Neuronal stem cell (in vitro differentiated cells): ENCODE results near the gene KCNN3.

Experiments used
- DNase-seq: peaks from one replicate; pipeline ENCODE4 v3.0.0-alpha.2; 2013; ENCODE audit warnings: low spot score
- H2AFZ ChIP-seq: one replicate; pipeline ENCODE4 v1.6.1; 2013; ENCODE audit warnings: mild to moderate bottlenecking, low read length, inconsistent platforms
- H2AK5ac ChIP-seq: 2 replicates; pipeline ENCODE4 v1.6.1; 2013; ENCODE audit warnings: low read depth, mild to moderate bottlenecking, inconsistent platforms, low read length, moderate library complexity, mixed read lengths
- H2BK120ac ChIP-seq: 2 replicates; pipeline ENCODE4 v1.6.1; 2013; ENCODE audit warnings: low read depth, mild to moderate bottlenecking, inconsistent platforms, low read length, moderate library complexity, mixed read lengths
- H2BK12ac ChIP-seq: one replicate; pipeline ENCODE4 v1.6.1; 2013; ENCODE audit warnings: low read length, inconsistent platforms
- H2BK15ac ChIP-seq: 2 replicates; pipeline ENCODE4 v1.6.1; 2013; ENCODE audit warnings: mild to moderate bottlenecking, low read length, inconsistent platforms, mixed read lengths
- H2BK5ac ChIP-seq: one replicate; pipeline ENCODE4 v1.6.1; 2013; ENCODE audit warnings: inconsistent platforms, mild to moderate bottlenecking, low read length, moderate library complexity
- H3K14ac ChIP-seq: one replicate; pipeline ENCODE4 v1.6.1; 2013; ENCODE audit warnings: low read length, inconsistent platforms
- H3K18ac ChIP-seq: 2 replicates; pipeline ENCODE4 v1.6.1; 2013; ENCODE audit warnings: low read length, inconsistent platforms
- H3K23ac ChIP-seq: 2 replicates; pipeline ENCODE4 v1.6.1; 2013; ENCODE audit warnings: low read depth, mild to moderate bottlenecking, mixed read lengths, low read length, inconsistent platforms; ENCODE audit not compliant: poor library complexity
- H3K27ac ChIP-seq: replicated peaks from 3 replicates; pipeline ENCODE4 v1.5.1; 2013; ENCODE audit warnings: low read length, inconsistent platforms
- H3K27me3 ChIP-seq, 3 experiments: 2 replicates each; pipeline ENCODE4 v1.6.1; 2013; ENCODE audit warnings: low read length in 3 of 3, mild to moderate bottlenecking in 2 of 3, inconsistent platforms in 1 of 3, low read depth in 1 of 3, mixed read lengths in 1 of 3, moderate library complexity in 1 of 3; ENCODE audit not compliant: control insufficient read depth in 3 of 3, insufficient read depth in 3 of 3
- H3K36me3 ChIP-seq, 2 donors: replicated peaks in 1 of 2; 2 replicates each; pipeline ENCODE4 v1.6.1; 2013; ENCODE audit warnings: low read length in 2 of 2; ENCODE audit not compliant: control insufficient read depth in 2 of 2, insufficient read depth in 2 of 2
- H3K4ac ChIP-seq: 2 replicates; pipeline ENCODE4 v1.6.1; 2013; ENCODE audit warnings: inconsistent platforms, mild to moderate bottlenecking, low read length, moderate library complexity
- H3K4me1 ChIP-seq, 2 donors: 1 replicate in 1 of 2; 2 replicates in 1 of 2; pipeline ENCODE4 v1.6.1; 2013; ENCODE audit warnings: low read length in 2 of 2, low read depth in 1 of 2; ENCODE audit not compliant: control insufficient read depth in 2 of 2, insufficient read depth in 1 of 2
- H3K4me2 ChIP-seq: one replicate; pipeline ENCODE4 v1.6.1; 2013; ENCODE audit warnings: mild to moderate bottlenecking, low read length, inconsistent platforms; ENCODE audit not compliant: insufficient read depth, poor library complexity, severe bottlenecking
- H3K4me3 ChIP-seq, 2 donors: 2 replicates each; pipeline ENCODE4 v1.5.1; 2013; ENCODE audit warnings: low read length in 2 of 2, mild to moderate bottlenecking in 2 of 2, inconsistent platforms in 1 of 2, moderate library complexity in 1 of 2
- H3K79me1 ChIP-seq: one replicate; pipeline ENCODE4 v1.6.1; 2013; ENCODE audit warnings: low read depth, mild to moderate bottlenecking, inconsistent platforms, low read length, moderate library complexity
- H3K9ac ChIP-seq: one replicate; pipeline ENCODE4 v1.6.1; 2013; ENCODE audit warnings: mild to moderate bottlenecking, low read depth, low read length, inconsistent platforms; ENCODE audit not compliant: poor library complexity
- H3K9me3 ChIP-seq, 2 donors: replicated peaks in 1 of 2; 2 replicates each; pipeline versions ENCODE3 to v1.6.1; 2013; ENCODE audit warnings: low read length in 2 of 2, mild to moderate bottlenecking in 2 of 2, inconsistent platforms in 1 of 2, low read depth in 1 of 2, mixed read lengths in 1 of 2, moderate library complexity in 1 of 2; ENCODE audit not compliant: control insufficient read depth in 2 of 2, insufficient read depth in 1 of 2
- H4K8ac ChIP-seq: one replicate; pipeline ENCODE4 v1.6.1; 2013; ENCODE audit warnings: low read depth, mild to moderate bottlenecking, inconsistent platforms, low read length, moderate library complexity
- H4K91ac ChIP-seq: one replicate; pipeline ENCODE4 v1.6.1; 2013; ENCODE audit warnings: low read length, low read depth, mild to moderate bottlenecking, inconsistent platforms; ENCODE audit not compliant: poor library complexity
- WGBS, 2 donors: extraction: QIAGEN DNeasy Blood & Tissue Kit; methylation state at CpG; one replicate each; pipeline ENCODE4 v1.1.7; 2013; ENCODE audit warnings: missing lambda C conversion rate in 2 of 2, mixed read lengths in 1 of 2; ENCODE audit not compliant: insufficient read length in 2 of 2, insufficient replicate concordance in 1 of 2; ENCODE audit errors: extremely low coverage in 2 of 2; 5-methylcytosine and 5-hydroxymethylcytosine counted together

The KCNN3 gene

GRCh38 chr1:154833209-154833608 lies 36.9 kb downstream of the KCNN3 start:
- Histone ChIP-seq H3K9me3 (no peaks in the 10 kb centered on the region), H4K91ac (no peak overlapping the region), H3K23ac (no peak overlapping the region), H2AFZ (no peak overlapping the region), H2AK5ac (no peak overlapping the region), H3K14ac (no peak overlapping the region), H3K27ac (no peak overlapping the region), H2BK5ac (no peak overlapping the region), H3K79me1 (no peaks in the 10 kb centered on the region), H3K4ac (no peak overlapping the region), H3K27me3 (peaks cover 0 to 13% (median 0%) of the 10 kb centered on the region in 3 experiments), H3K18ac (no peak overlapping the region), H2BK15ac (no peak overlapping the region), H3K36me3 (no peaks in the 10 kb centered on the region), H2BK120ac (no peak overlapping the region), H3K4me3 (no peak overlapping the region), H3K4me2 (no peak overlapping the region), H3K9ac (no peak overlapping the region), H4K8ac (no peak overlapping the region), H3K4me1 (no peaks in the 10 kb centered on the region), H2BK12ac (no peak overlapping the region)
- WGBS, 2 donors, result no CpG with 5 or more reads among the region's 9 CpGs
- no peak for DNase-seq

DNA sequence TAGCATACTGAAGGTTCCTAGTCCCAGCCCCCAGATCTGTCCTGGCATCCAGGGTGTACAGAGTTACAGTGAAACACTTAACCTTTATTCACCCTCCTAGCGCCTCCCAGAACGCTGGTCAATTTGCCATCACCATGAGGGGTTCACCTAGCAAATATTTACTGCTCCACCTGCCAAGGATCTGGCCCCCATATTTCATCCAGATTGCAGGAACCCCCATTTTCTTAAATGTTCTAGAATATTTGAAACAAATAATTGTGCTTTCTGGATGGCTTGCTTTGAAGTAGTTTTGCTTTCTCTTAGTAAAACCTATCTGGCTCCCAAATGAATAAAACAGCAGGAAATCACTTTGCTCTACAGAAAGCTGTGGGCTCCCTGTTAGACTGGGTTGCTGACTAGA lies 37.7 kb downstream of the KCNN3 start:
- H3K18ac ChIP-seq, result no peak overlapping the region
- no peaks in the 10 kb centered on the region for H3K4me1 ChIP-seq
- no peak overlapping the region for H2BK5ac ChIP-seq
- no peak for DNase-seq
- H2BK12ac ChIP-seq, result no peak overlapping the region
- H3K4ac ChIP-seq, result no peak overlapping the region
- H2BK15ac ChIP-seq, result no peak overlapping the region
- H3K14ac ChIP-seq, result no peak overlapping the region
- H3K23ac ChIP-seq, result no peak overlapping the region
- H3K9me3 ChIP-seq, result no peaks in the 10 kb centered on the region
- no peak overlapping the region for H4K8ac ChIP-seq
- no peak overlapping the region for H3K9ac ChIP-seq
- peaks cover 0 to 13% (median 0%) of the 10 kb centered on the region in 3 experiments for H3K27me3 ChIP-seq
- H2AFZ ChIP-seq, result no peak overlapping the region
- H3K36me3 ChIP-seq, result no peaks in the 10 kb centered on the region
- no peak overlapping the region for H3K27ac ChIP-seq
- no peak overlapping the region for H2BK120ac ChIP-seq
- H3K79me1 ChIP-seq, result no peaks in the 10 kb centered on the region
- no peak overlapping the region for H3K4me2 ChIP-seq
- H3K4me3 ChIP-seq, result no peak overlapping the region
- WGBS, 2 donors, result no CpG with 5 or more reads among the region's 2 CpGs
- H2AK5ac ChIP-seq, result no peak overlapping the region
- H4K91ac ChIP-seq, result no peak overlapping the region

- H3K23ac ChIP-seq, result no peak overlapping the region
- H3K79me1 ChIP-seq, result no peaks in the 10 kb centered on the region
- H3K4me3 ChIP-seq, result no peak overlapping the region
- H3K9ac ChIP-seq, result no peak overlapping the region
- H3K14ac ChIP-seq, result no peak overlapping the region
- H4K8ac ChIP-seq, result no peak overlapping the region
- WGBS, 2 donors, result no CpG with 5 or more reads among the region's 2 CpGs
- H3K9me3 ChIP-seq, result no peaks in the 10 kb centered on the region
- no peaks in the 10 kb centered on the region for H3K36me3 ChIP-seq
- DNase-seq, result no peak
- no peak overlapping the region for H2BK120ac ChIP-seq
- H3K4me2 ChIP-seq, result no peak overlapping the region
- peaks cover 0 to 13% (median 0%) of the 10 kb centered on the region in 3 experiments for H3K27me3 ChIP-seq
- no peak overlapping the region for H3K27ac ChIP-seq
- H2BK5ac ChIP-seq, result no peak overlapping the region
- H3K18ac ChIP-seq, result no peak overlapping the region
- H3K4me1 ChIP-seq, result no peaks in the 10 kb centered on the region
- no peak overlapping the region for H2BK12ac ChIP-seq
- H2AFZ ChIP-seq, result no peak overlapping the region
- H3K4ac ChIP-seq, result no peak overlapping the region
- no peak overlapping the region for H2BK15ac ChIP-seq
- H2AK5ac ChIP-seq, result no peak overlapping the region
- H4K91ac ChIP-seq, result no peak overlapping the region
Measured at GRCh38 chr1:154831462-154831861, 38.6 kb downstream of the KCNN3 start.

DNA sequence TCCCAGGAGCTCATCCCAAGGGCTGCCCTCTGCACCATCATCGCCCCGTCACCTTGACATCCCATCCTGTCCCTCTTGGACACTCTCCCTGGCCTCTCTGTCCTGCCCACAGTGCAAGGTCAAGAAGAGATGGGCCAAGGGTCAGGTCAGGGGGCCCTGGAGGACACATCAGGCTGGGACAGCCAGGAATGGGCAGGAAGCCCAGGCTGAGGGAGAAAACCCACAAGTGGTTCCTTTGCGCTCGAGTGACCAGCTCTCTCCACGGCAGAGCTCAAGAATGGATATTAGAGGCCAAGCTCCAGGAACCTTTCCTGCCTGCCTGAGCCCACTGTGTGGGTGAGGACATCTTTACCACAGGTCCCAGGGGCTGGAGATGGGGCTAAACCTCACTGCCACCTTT lies 41.0 kb downstream of the KCNN3 start:
- Histone ChIP-seq H3K9me3 (no peaks in the 10 kb centered on the region), H2AFZ (no peak overlapping the region), H3K36me3 (no peaks in the 10 kb centered on the region), H2AK5ac (no peak overlapping the region), H3K4ac (no peak overlapping the region), H4K8ac (no peak overlapping the region), H3K14ac (peak overlapping the region; percentile 14), H3K4me2 (no peak overlapping the region), H2BK5ac (no peak overlapping the region), H3K4me1 (no peaks in the 10 kb centered on the region), H2BK15ac (no peak overlapping the region), H3K18ac (no peak overlapping the region), H3K27me3 (peaks cover 0 to 10% (median 0%) of the 10 kb centered on the region in 3 experiments), H3K23ac (no peak overlapping the region), H2BK12ac (no peak overlapping the region), H3K27ac (no peak overlapping the region), H2BK120ac (no peak overlapping the region), H4K91ac (no peak overlapping the region), H3K9ac (no peak overlapping the region), H3K79me1 (no peaks in the 10 kb centered on the region), H3K4me3 (no peak overlapping the region)
- no peak for DNase-seq
- no CpG with 5 or more reads among the region's 5 CpGs for WGBS, 2 donors
